ENCODE data around the gene TMEM229B. TPM values are rescaled to one million over a fixed set of nuclear protein-coding genes. Genes with fewer than 3 reads are reported as not detected.

TMEM229B gene
- total RNA-seq, 1 experiment from 2014 or later, result 0.71 TPM

- DNase-seq (ENCODE audit: low read depth, low spot score), result no peak
- TF ChIP-seq ZBTB33 (IDR thresholded peaks at IDR 0.05; ENCODE audit: extremely low read depth, insufficient replicate concordance, low read length) (no peak), EZH2 (IDR thresholded peaks at IDR 0.05) (no peak), ELF1 (IDR thresholded peaks at IDR 0.05; ENCODE audit: borderline replicate concordance, low read depth) (no peak), POLR2A (IDR thresholded peaks at IDR 0.05; ENCODE audit: borderline replicate concordance, extremely low read depth, insufficient read depth, insufficient read length) (no peak), POLR2AphosphoS5 (IDR thresholded peaks at IDR 0.05; ENCODE audit: low read depth, low read length) (no peak), REST (IDR thresholded peaks at IDR 0.05; ENCODE audit: low read depth) (no peak), RAD21 (IDR thresholded peaks at IDR 0.05; ENCODE audit: low read depth) (no peak), CBX3 (IDR thresholded peaks at IDR 0.05; ENCODE audit: low read depth) (no peak), JUND (IDR thresholded peaks at IDR 0.05) (no peak), ZFX (IDR thresholded peaks at IDR 0.05) (no peak), ATF3 (IDR thresholded peaks at IDR 0.05) (no peak), TCF7L2 (IDR thresholded peaks at IDR 0.05; ENCODE audit: borderline replicate concordance, extremely low read depth, insufficient read depth, insufficient read length) (no peak), SP1 (IDR thresholded peaks at IDR 0.05; ENCODE audit: low read depth) (no peak), SRF (IDR thresholded peaks at IDR 0.05; ENCODE audit: low read depth) (no peak), ZNF274 (IDR thresholded peaks at IDR 0.05; ENCODE audit: low read depth, low read length) (no peak), CTCF (IDR thresholded peaks at IDR 0.05 in 2 of 3, conservative IDR thresholded peaks at IDR 0.05 in 1 of 3; ENCODE audit: borderline replicate concordance in 1 of 3, insufficient read depth in 1 of 3, low read depth in 2 of 3, low read length in 2 of 3) (no peak), MAX (IDR thresholded peaks at IDR 0.05) (no peak), CEBPB (IDR thresholded peaks at IDR 0.05; ENCODE audit: low read depth) (no peak), FOSL1 (IDR thresholded peaks at IDR 0.05; ENCODE audit: low read depth) (no peak), SIN3A (IDR thresholded peaks at IDR 0.05; ENCODE audit: low read depth) (no peak)
- CTCF ChIA-PET, result interaction anchor here (1.5 to 2.6 kb wide), 4 partner anchors 9 to 179 kb away, joined by 6 to 52 read pairs (median 33); no protein-coding TSS in a partner anchor
- RAD21 ChIA-PET (ENCODE audit: low non-redundant PET in 1 of 2, low total read pairs in 2 of 2, uncharacterized antibody in 2 of 2, unreplicated experiment in 2 of 2), result no interaction called here
- no peak overlapping the region for H3K4me3 ChIP-seq (replicated peaks in 1 of 2; ENCODE audit: low read depth in 1 of 2, low read length in 2 of 2)
- no peaks in the 10 kb centered on the region for H3K79me2 ChIP-seq (ENCODE audit: insufficient read depth, low read length)
- H3K9me3 ChIP-seq (ENCODE audit: control insufficient read depth in 1 of 2, insufficient read depth in 1 of 2, low read depth in 1 of 2, low read length in 2 of 2), result no peaks in the 10 kb centered on the region
- ATAC-seq, result no peak
- no peaks in the 10 kb centered on the region for H4K20me1 ChIP-seq (ENCODE audit: insufficient read depth)
- no peak overlapping the region for H3K9ac ChIP-seq (ENCODE audit: low read length)
- H3K4me1 ChIP-seq (ENCODE audit: control insufficient read depth in 1 of 2, insufficient read depth in 2 of 2, low read length in 2 of 2), result peaks cover 0 to 11% of the 10 kb centered on the region in 2 experiments; a peak in 2 of 4 replicates
- peaks cover 29% of the 10 kb centered on the region; the same call in 1 of the 2 replicates for H3K27me3 ChIP-seq (ENCODE audit: insufficient read depth, low read length)
- H3K27ac ChIP-seq (ENCODE audit: low read depth, low read length), result no peak overlapping the region
- H3K9me2 ChIP-seq (ENCODE audit: insufficient read depth), result no peaks in the 10 kb centered on the region
- H2AFZ ChIP-seq (ENCODE audit: low read depth, low read length, poor library complexity, severe bottlenecking), result no peak overlapping the region
- no peaks in the 10 kb centered on the region for H3K36me3 ChIP-seq (ENCODE audit: control insufficient read depth in 1 of 2, insufficient read depth in 2 of 2, low read length in 2 of 2)
- POLR2A ChIA-PET, result no interaction called here
- H3K4me2 ChIP-seq (ENCODE audit: low read length), result no peak overlapping the region
- no TSS peak for BruUV-seq (replicated peaks)
- intact Hi-C loops (cut with micrococcal nuclease), result no loop called here
These were observed 36.9 kb upstream of the TMEM229B start for GRCh38 chr14:67525389-67525788.

Measured in HCT116 (cell line).